ENCODE results near the gene BIVM. TPM values are rescaled to one million over a fixed set of nuclear protein-coding genes. Genes with fewer than 3 reads are reported as not detected.
A peak's percentile ranks its signal among the peaks of the same experiment; 100 is the strongest.

BIVM gene
- total RNA-seq, 1 experiment from 2014 or later = 14.9 TPM

DNA sequence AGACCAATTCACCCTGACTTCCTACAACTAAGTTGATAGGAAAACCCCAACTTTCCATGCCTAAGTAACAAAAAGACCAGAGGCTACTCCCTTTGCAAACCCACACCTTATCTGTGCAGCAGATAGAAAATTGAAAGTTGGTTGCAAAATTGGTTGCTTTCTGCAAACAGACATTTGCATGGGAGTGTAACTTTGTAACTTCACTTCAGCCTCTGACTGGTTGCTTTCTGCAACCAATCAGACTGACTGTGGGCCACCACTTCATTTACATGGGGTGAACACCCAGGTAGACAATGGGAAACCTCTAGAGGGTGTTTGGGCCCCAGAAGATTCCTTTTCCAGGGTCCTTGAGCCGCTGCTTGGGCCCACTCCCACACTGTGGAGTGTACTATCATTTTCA, 35.2 kb upstream of the BIVM start:
- no peak for DNase-seq
- BruUV-seq (replicated peaks) = no TSS peak
- no peak overlapping the region for H3K4me3 Mint-ChIP-seq (ENCODE audit: unreplicated experiment)
- peaks cover 9% of the 10 kb centered on the region for H3K36me3 Mint-ChIP-seq (ENCODE audit: insufficient read depth, unreplicated experiment)
- H3K9me3 Mint-ChIP-seq (ENCODE audit: unreplicated experiment) = no peaks in the 10 kb centered on the region
- TF ChIP-seq, protein P1, sequence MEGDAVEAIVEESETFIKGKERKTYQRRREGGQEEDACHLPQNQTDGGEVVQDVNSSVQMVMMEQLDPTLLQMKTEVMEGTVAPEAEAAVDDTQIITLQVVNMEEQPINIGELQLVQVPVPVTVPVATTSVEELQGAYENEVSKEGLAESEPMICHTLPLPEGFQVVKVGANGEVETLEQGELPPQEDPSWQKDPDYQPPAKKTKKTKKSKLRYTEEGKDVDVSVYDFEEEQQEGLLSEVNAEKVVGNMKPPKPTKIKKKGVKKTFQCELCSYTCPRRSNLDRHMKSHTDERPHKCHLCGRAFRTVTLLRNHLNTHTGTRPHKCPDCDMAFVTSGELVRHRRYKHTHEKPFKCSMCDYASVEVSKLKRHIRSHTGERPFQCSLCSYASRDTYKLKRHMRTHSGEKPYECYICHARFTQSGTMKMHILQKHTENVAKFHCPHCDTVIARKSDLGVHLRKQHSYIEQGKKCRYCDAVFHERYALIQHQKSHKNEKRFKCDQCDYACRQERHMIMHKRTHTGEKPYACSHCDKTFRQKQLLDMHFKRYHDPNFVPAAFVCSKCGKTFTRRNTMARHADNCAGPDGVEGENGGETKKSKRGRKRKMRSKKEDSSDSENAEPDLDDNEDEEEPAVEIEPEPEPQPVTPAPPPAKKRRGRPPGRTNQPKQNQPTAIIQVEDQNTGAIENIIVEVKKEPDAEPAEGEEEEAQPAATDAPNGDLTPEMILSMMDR (IDR thresholded peaks at IDR 0.05; ENCODE audit: insufficient read depth in 1 of 2, low read depth in 1 of 2, low read length in 1 of 2, severe bottlenecking in 1 of 2, unreplicated experiment in 1 of 2) = no peak
- CTCF ChIA-PET = no interaction called here
- no peak overlapping the region for H3K27ac Mint-ChIP-seq (ENCODE audit: unreplicated experiment)
- Histone ChIP-seq H3K9me3 (no peaks in the 10 kb centered on the region), H3K4me1 (no peaks in the 10 kb centered on the region), H3K4me3 (ENCODE audit: low read depth, low read length) (no peak overlapping the region), H3K36me3 (ENCODE audit: control insufficient read depth, insufficient read depth, low read length) (0 out of 2 replicates have a peak, but pooled peaks cover 2% of the 10 kb centered on the region), H3K27me3 (replicated peaks; ENCODE audit: control insufficient read depth, insufficient read depth, low read length) (no peaks in the 10 kb centered on the region)
- intact Hi-C loops (cut with micrococcal nuclease; ENCODE audit: unreplicated experiment) = no loop called here
- POLR2A ChIA-PET = interaction anchor here (0.5 kb wide), 1 partner anchor 38 kb away, joined by 4 read pairs; no protein-coding TSS in a partner anchor
- H3K4me1 Mint-ChIP-seq (ENCODE audit: low read depth, unreplicated experiment) = no peaks in the 10 kb centered on the region
- H3K27me3 Mint-ChIP-seq (ENCODE audit: insufficient read depth, unreplicated experiment) = no peaks in the 10 kb centered on the region

DNA sequence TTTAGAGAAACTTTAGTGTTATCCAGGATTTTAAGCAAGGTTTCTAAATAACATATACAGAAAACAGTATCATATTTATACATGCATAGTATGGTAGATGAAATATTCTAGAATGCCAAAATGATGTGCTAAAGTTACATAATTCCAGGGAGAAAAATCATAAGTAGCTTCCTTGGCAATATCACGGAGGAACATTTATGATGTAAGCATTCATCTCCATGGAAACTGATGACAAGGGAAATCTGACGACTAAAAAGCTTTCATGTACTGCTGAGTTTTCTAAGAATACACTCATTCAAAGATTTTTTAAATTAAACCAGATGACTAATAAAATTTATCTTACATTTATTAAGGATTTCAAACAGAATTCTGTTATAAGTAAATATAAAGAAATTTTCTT, 30.0 kb upstream of the BIVM start:
- ChIA-PET CTCF (no interaction called here), POLR2A (no interaction called here)
- H3K9me3 ChIP-seq = no peaks in the 10 kb centered on the region
- peaks cover 9% of the 10 kb centered on the region for H3K36me3 Mint-ChIP-seq (ENCODE audit: insufficient read depth, unreplicated experiment)
- H3K4me1 Mint-ChIP-seq (ENCODE audit: low read depth, unreplicated experiment) = peaks cover 31% of the 10 kb centered on the region
- BruUV-seq (replicated peaks) = no TSS peak
- no peaks in the 10 kb centered on the region for H3K27me3 ChIP-seq (replicated peaks; ENCODE audit: control insufficient read depth, insufficient read depth, low read length)
- intact Hi-C loops (cut with micrococcal nuclease; ENCODE audit: unreplicated experiment) = no loop called here
- TF ChIP-seq, protein P1 (IDR thresholded peaks at IDR 0.05; ENCODE audit: insufficient read depth in 1 of 2, low read depth in 1 of 2, low read length in 1 of 2, severe bottlenecking in 1 of 2, unreplicated experiment in 1 of 2) = no peak
- no peaks in the 10 kb centered on the region for H3K9me3 Mint-ChIP-seq (ENCODE audit: unreplicated experiment)
- 0 out of 2 replicates have a peak, but pooled peaks cover 2% of the 10 kb centered on the region for H3K36me3 ChIP-seq (ENCODE audit: control insufficient read depth, insufficient read depth, low read length)
- H3K27me3 Mint-ChIP-seq (ENCODE audit: insufficient read depth, unreplicated experiment) = no peaks in the 10 kb centered on the region
- DNase-seq = no peak
- H3K4me3 Mint-ChIP-seq (ENCODE audit: unreplicated experiment) = no peak overlapping the region
- H3K4me1 ChIP-seq = peaks cover 24% of the 10 kb centered on the region
- H3K4me3 ChIP-seq (ENCODE audit: low read depth, low read length) = no peak overlapping the region
- no peak overlapping the region for H3K27ac Mint-ChIP-seq (ENCODE audit: unreplicated experiment)

DNA sequence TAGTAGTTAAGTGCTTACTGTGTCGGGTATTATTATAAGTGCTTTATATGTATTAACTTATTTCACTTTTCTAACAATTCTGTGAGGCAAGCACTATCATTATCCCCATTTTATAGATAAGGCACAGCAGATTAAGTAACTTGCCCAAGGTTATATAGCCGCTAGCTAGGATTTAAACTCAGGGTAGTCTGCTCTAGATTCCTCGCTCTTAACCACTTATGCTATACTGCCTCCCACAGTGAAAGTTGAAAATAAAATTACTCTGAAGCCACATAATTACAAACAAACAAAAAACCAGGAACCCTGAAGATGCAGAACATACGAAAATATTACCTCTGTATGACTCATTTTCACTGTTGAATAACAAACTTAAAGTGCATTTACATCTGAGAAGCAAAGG, 29.2 kb upstream of the BIVM start:
- ChIA-PET CTCF (interaction anchor here (1.0 kb wide), 1 partner anchor 45 kb away, joined by 4 read pairs; no protein-coding TSS in a partner anchor), POLR2A (no interaction called here)
- Mint-ChIP-seq H3K9me3 (ENCODE audit: unreplicated experiment) (no peaks in the 10 kb centered on the region), H3K27me3 (ENCODE audit: insufficient read depth, unreplicated experiment) (no peaks in the 10 kb centered on the region), H3K4me3 (ENCODE audit: unreplicated experiment) (peak overlapping the region; percentile 56), H3K36me3 (ENCODE audit: insufficient read depth, unreplicated experiment) (peaks cover 9% of the 10 kb centered on the region), H3K4me1 (ENCODE audit: low read depth, unreplicated experiment) (peaks cover 31% of the 10 kb centered on the region), H3K27ac (ENCODE audit: unreplicated experiment) (peak overlapping the region; percentile 80)
- no peak overlapping the region for H3K4me3 ChIP-seq (ENCODE audit: low read depth, low read length)
- H3K36me3 ChIP-seq (ENCODE audit: control insufficient read depth, insufficient read depth, low read length) = 0 out of 2 replicates have a peak, but pooled peaks cover 2% of the 10 kb centered on the region
- TF ChIP-seq, protein P1 (IDR thresholded peaks at IDR 0.05; ENCODE audit: insufficient read depth in 1 of 2, low read depth in 1 of 2, low read length in 1 of 2, severe bottlenecking in 1 of 2, unreplicated experiment in 1 of 2) = no peak
- intact Hi-C loops (cut with micrococcal nuclease; ENCODE audit: unreplicated experiment) = loop anchor here (1.0 kb wide), 1 partner anchor 44 kb away; no protein-coding TSS in a partner anchor
- H3K27me3 ChIP-seq (replicated peaks; ENCODE audit: control insufficient read depth, insufficient read depth, low read length) = no peaks in the 10 kb centered on the region
- H3K4me1 ChIP-seq = peaks cover 24% of the 10 kb centered on the region
- no TSS peak for BruUV-seq (replicated peaks)
- H3K9me3 ChIP-seq = no peaks in the 10 kb centered on the region
- DNase-seq = no peak
